Skeletal muscle tissue (tissue), 4 donors: ENCODE measurements around the gene COMMD10. TPM values are rescaled to one million over a fixed set of nuclear protein-coding genes. Genes with fewer than 3 reads are reported as not detected.
A peak's percentile ranks its signal among the peaks of the same experiment; 100 is the strongest.

ENCODE experiments used
- H3K27ac ChIP-seq: one replicate; pipeline ENCODE4 v1.7.0; 2013; ENCODE audit warnings: mild to moderate bottlenecking, low read depth, low read length, inconsistent platforms
- H3K27me3 ChIP-seq, 3 donors: one replicate each; pipeline ENCODE4 v1.7.0; 2013; ENCODE audit warnings: low read length in 3 of 3; ENCODE audit not compliant: control insufficient read depth in 3 of 3, insufficient read depth in 3 of 3
- H3K36me3 ChIP-seq, 3 donors: one replicate each; pipeline ENCODE4 v1.7.0; 2013; ENCODE audit warnings: low read length in 3 of 3; ENCODE audit not compliant: control insufficient read depth in 3 of 3, insufficient read depth in 3 of 3
- H3K4me1 ChIP-seq, 3 donors: one replicate each; pipeline ENCODE4 v1.7.0; 2013; ENCODE audit warnings: low read length in 3 of 3, mild to moderate bottlenecking in 3 of 3; ENCODE audit not compliant: control insufficient read depth in 3 of 3, insufficient read depth in 3 of 3
- H3K4me3 ChIP-seq, 3 donors: one replicate each; pipeline ENCODE4 v1.7.0; 2013; ENCODE audit warnings: low read length in 3 of 3
- H3K9ac ChIP-seq, 3 donors: one replicate each; pipeline ENCODE4 v1.7.0; 2013; ENCODE audit warnings: low read length in 3 of 3, mild to moderate bottlenecking in 3 of 3, moderate library complexity in 2 of 3, low read depth in 1 of 3
- H3K9me3 ChIP-seq, 3 donors: one replicate each; pipeline ENCODE4 v1.7.0; 2013; ENCODE audit warnings: low read length in 3 of 3; ENCODE audit not compliant: control insufficient read depth in 3 of 3
- total RNA-seq: library from RNA; depleted of rRNA; stranded (reverse); fragments of >200 nt; gene quantifications from one replicate; pipeline ENCODE4 v1.2.3, GENCODE V29; 2014
- donor health status: Osteomylitis.

Gene COMMD10
- total RNA-seq: 37.1 TPM

- Histone ChIP-seq H3K9me3 (no peaks in the 10 kb centered on the region), H3K9ac (peak within 1 kb of the TSS; percentile 90 to 96 (median 94))
Measured at GRCh38 chr5:116084871-116085715, at the start of gene COMMD10. Gene COMMD10, plus strand, starts transcription at chr5:116085025.

GRCh38 chr5:116035123-116035522, 49.7 kb upstream of the COMMD10 start:
- no peaks in the 10 kb centered on the region for H3K36me3 ChIP-seq
- H3K9me3 ChIP-seq: no peaks in the 10 kb centered on the region
- no peak overlapping the region for H3K27ac ChIP-seq
- no peak overlapping the region for H3K4me3 ChIP-seq
- H3K4me1 ChIP-seq: no peaks in the 10 kb centered on the region
- H3K9ac ChIP-seq: no peak overlapping the region
- H3K27me3 ChIP-seq: peaks cover 0 to 2% (median 0%) of the 10 kb centered on the region in 3 donors

More at GRCh38 chr5:116084871-116085715, at the start of gene COMMD10:
- peaks cover 7 to 13% (median 12%) of the 10 kb centered on the region in 3 donors for H3K4me1 ChIP-seq
- H3K4me3 ChIP-seq: peak within 1 kb of the TSS; percentile 97 to 98 (median 98)
- H3K36me3 ChIP-seq: peaks cover 4 to 15% (median 5%) of the 10 kb centered on the region in 3 donors
- peak within 1 kb of the TSS; percentile 74 for H3K27ac ChIP-seq
- H3K27me3 ChIP-seq: no peaks in the 10 kb centered on the region

GRCh38 chr5:116037236-116037822, 47.5 kb upstream of the COMMD10 start:
- Histone ChIP-seq H3K9ac (no peak overlapping the region), H3K4me1 (no peaks in the 10 kb centered on the region), H3K9me3 (no peaks in the 10 kb centered on the region), H3K27me3 (peaks cover 0 to 2% (median 0%) of the 10 kb centered on the region in 3 donors), H3K27ac (no peak overlapping the region), H3K36me3 (no peaks in the 10 kb centered on the region), H3K4me3 (no peak overlapping the region)

GRCh38 chr5:116038817-116039216, 46.0 kb upstream of the COMMD10 start:
- no peak overlapping the region for H3K9ac ChIP-seq
- H3K27ac ChIP-seq: no peak overlapping the region
- no peaks in the 10 kb centered on the region for H3K36me3 ChIP-seq
- H3K4me1 ChIP-seq: no peaks in the 10 kb centered on the region
- no peak overlapping the region for H3K4me3 ChIP-seq
- peaks cover 0 to 2% (median 0%) of the 10 kb centered on the region in 3 donors for H3K27me3 ChIP-seq
- H3K9me3 ChIP-seq: no peaks in the 10 kb centered on the region

- Histone ChIP-seq H3K4me1 (no peaks in the 10 kb centered on the region), H3K9me3 (no peaks in the 10 kb centered on the region), H3K27ac (no peak overlapping the region), H3K4me3 (no peak overlapping the region), H3K27me3 (peaks cover 0 to 2% (median 0%) of the 10 kb centered on the region in 3 donors), H3K36me3 (no peaks in the 10 kb centered on the region), H3K9ac (no peak overlapping the region)
Measured at GRCh38 chr5:116042375-116042774, 42.5 kb upstream of the COMMD10 start.

- Histone ChIP-seq H3K27me3 (peaks cover 0 to 1% (median 0%) of the 10 kb centered on the region in 3 donors), H3K9me3 (no peaks in the 10 kb centered on the region), H3K9ac (no peak overlapping the region), H3K27ac (no peak overlapping the region), H3K36me3 (no peaks in the 10 kb centered on the region), H3K4me1 (no peaks in the 10 kb centered on the region), H3K4me3 (no peak overlapping the region)
Measured at GRCh38 chr5:116044073-116044472, 40.8 kb upstream of the COMMD10 start.

- Histone ChIP-seq H3K27ac (no peak overlapping the region), H3K9ac (no peak overlapping the region), H3K4me3 (no peak overlapping the region), H3K9me3 (no peaks in the 10 kb centered on the region), H3K27me3 (peaks cover 0 to 3% (median 0%) of the 10 kb centered on the region in 3 donors), H3K36me3 (no peaks in the 10 kb centered on the region), H3K4me1 (no peaks in the 10 kb centered on the region)
Measured at GRCh38 chr5:116045821-116046220, 39.0 kb upstream of the COMMD10 start.

GRCh38 chr5:116046261-116046660, 38.6 kb upstream of the COMMD10 start:
- Histone ChIP-seq H3K4me3 (no peak overlapping the region), H3K27me3 (peaks cover 0 to 3% (median 0%) of the 10 kb centered on the region in 3 donors), H3K27ac (no peak overlapping the region), H3K36me3 (no peaks in the 10 kb centered on the region), H3K9me3 (no peaks in the 10 kb centered on the region), H3K4me1 (no peaks in the 10 kb centered on the region), H3K9ac (no peak overlapping the region)

- no peaks in the 10 kb centered on the region for H3K9me3 ChIP-seq
- H3K4me1 ChIP-seq: no peaks in the 10 kb centered on the region
- no peaks in the 10 kb centered on the region for H3K36me3 ChIP-seq
- H3K4me3 ChIP-seq: no peak overlapping the region
- no peak overlapping the region for H3K9ac ChIP-seq
- peaks cover 0 to 3% (median 0%) of the 10 kb centered on the region in 3 donors for H3K27me3 ChIP-seq
- H3K27ac ChIP-seq: no peak overlapping the region
Measured at GRCh38 chr5:116046823-116047222, 38.0 kb upstream of the COMMD10 start.

GRCh38 chr5:116058346-116058936, 26.4 kb upstream of the COMMD10 start:
- Histone ChIP-seq H3K36me3 (no peaks in the 10 kb centered on the region), H3K9ac (no peak overlapping the region), H3K4me3 (no peak overlapping the region), H3K27me3 (peaks cover 0 to 4% (median 0%) of the 10 kb centered on the region in 3 donors), H3K4me1 (no peaks in the 10 kb centered on the region), H3K9me3 (no peaks in the 10 kb centered on the region), H3K27ac (no peak overlapping the region)
